HG03095 (cell line): ENCODE data around the gene STEAP1B.
"Not testable (repeated sequence)": the region's sequence is repeated elsewhere in the genome, so short reads cannot be mapped to it uniquely, and the experiment has no call there.

Source experiments
- ATAC-seq: cut with Tn5 transposase; IDR thresholded peaks from one replicate; pipeline ENCODE4 v1.9.1; 2021; ENCODE audit warnings: moderate library complexity; ENCODE audit not compliant: unreplicated experiment

The STEAP1B gene

DNA sequence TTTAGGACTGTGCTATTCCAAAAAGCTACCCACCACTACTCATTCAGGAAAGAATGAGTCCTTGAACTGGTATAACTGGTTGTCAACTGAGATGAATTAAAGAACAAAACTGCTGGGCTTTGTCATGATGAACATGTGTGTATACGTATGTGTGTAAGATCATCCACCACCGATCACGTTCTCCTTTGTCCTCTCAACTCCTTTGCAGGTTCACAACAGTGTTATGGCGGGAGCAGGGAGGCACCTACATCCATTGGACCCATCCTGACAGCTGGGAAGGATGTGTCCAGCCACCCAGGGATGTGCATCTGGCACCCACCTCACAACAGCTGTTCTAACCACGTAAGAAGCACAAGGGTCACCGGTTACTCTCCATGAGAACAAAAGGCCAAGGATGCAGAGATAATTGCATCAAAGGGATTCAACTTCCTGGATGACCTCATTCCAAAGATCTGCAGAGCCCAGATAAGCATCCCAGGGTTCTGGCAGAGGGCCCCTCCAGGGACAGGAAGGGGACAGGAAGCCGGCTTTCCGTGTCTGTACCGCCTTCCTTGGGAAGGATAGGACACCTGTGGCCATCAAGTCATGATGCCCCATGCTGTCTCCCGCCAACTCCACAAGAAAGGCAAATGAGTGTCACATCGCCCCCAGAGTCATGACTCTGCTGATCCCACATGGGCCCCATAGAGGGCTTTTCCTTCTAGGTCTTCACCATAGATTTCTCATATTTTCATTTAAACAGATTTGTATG, 66.1 kb downstream of the STEAP1B start:
- no peak for ATAC-seq

DNA sequence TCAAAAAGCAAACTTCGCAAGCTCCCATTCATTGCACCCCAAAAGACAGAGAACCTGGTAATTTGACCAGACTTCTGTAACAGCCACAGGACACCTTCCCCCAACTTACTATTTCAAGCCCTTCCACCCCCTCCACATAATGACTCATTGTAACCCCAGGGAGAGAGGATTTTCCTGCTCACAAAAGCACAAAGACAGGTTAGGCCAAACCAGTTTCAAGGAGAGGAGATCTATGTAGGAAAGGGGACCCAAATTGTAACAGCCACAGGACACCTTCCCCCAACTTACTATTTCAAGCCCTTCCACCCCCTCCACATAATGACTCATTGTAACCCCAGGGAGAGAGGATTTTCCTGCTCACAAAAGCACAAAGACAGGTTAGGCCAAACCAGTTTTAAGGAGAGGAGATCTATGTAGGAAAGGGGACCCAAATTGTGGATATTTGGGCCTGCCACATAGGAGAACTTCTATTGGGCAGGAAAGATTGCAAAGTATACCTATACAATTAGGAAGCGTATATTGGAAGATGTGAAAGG, 66.8 kb downstream of the STEAP1B start:
- not testable (repeated sequence) for ATAC-seq

DNA sequence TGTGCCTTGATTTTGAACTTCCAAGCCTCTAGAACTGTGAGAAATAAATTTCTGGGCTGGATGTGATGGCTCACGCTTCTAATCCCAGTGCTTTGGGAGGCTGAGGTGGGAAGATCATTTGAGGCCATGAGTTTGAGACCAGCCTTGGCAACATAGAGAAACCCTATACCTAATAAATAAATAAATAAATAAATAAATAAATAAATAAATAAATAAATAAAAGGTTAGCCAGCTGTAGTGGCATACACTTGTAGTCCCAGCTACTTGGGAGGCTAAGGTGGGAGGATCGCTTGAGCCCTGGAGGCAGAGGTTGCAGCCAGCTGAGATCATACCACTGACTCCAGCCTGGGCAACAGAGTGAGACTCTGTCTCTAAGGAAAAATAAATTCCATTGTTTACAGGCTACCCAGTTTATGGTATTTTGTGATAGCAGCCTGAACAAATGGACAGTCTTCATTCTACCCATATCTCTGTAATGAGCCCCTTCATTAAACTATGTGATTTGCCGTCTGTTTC, 67.7 kb downstream of the STEAP1B start:
- no peak for ATAC-seq

DNA sequence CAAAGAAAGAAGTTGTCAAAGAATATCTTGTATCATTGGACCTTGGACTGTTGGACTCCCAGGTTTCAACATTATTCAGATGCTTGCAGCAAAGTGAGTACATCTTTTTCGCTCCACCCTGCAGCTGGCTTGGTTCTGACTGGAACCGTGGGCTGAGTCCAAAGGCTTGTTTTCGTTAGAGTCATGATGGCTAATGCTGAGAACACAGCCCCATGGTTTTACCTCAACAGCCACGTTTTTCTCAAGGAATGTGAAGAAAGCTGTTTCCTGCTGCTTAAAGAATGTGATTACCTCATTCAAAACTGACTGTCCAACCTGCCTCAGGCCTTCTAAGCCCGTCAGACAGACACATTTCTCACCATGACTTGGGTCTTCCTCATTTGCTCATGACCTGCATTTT, 69.5 kb downstream of the STEAP1B start:
- ATAC-seq = no peak

DNA sequence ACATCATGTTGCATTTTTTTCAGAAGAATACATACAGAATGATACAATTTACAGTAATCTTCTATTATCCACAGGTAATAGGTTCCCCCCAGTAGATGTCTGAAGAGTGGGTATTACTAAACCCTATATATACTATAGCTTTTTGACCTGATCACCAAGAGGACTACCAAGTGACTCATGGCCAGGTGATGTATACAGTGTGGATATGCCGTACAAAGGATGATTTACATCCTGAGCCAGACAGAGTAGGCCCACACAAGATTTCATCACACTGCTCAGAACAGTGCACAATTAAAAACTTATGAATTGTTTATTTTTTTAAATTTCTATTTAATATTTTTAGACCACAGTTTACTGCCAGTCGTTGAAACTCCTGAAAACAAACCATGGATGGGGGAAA, 70.6 kb downstream of the STEAP1B start:
- ATAC-seq = no peak

DNA sequence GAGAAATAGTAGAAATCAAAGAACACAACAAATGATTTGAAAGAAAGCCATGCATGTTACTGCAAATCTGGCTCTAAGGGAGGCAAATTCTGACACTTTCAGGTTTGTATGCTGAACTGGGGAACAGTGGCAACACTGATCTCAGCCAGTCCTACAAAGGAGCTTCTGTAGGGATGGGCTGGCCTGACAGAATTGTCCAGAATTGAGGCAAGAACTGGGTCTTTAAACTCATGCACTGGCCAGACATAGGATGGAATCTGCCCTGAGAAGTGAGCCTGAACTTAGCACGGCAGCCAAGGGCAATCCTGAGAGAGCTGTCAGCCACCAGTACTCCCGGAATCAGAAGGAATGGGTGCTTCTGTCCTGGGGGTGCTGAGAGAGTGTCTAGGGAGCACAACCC, 72.1 kb downstream of the STEAP1B start:
- ATAC-seq = no peak

DNA sequence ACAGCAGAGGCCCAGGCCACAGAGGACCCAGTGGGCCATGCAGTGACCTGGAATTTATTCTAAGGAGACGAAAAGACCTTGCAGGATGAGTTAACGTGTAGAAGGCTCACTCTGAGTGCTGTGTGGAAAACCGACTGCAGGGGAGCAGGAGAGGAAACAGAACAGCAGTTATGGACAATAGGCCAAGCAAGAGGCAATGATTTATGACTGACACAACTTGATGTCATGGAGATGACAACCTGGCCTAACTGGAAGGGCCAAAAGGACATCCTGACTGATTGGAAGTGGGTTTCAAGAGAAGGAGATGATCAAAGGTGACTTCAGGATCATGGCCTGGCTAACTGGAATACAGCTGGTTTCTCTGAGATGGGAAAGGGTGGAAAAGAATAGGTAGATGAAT, 72.9 kb downstream of the STEAP1B start:
- no peak for ATAC-seq

DNA sequence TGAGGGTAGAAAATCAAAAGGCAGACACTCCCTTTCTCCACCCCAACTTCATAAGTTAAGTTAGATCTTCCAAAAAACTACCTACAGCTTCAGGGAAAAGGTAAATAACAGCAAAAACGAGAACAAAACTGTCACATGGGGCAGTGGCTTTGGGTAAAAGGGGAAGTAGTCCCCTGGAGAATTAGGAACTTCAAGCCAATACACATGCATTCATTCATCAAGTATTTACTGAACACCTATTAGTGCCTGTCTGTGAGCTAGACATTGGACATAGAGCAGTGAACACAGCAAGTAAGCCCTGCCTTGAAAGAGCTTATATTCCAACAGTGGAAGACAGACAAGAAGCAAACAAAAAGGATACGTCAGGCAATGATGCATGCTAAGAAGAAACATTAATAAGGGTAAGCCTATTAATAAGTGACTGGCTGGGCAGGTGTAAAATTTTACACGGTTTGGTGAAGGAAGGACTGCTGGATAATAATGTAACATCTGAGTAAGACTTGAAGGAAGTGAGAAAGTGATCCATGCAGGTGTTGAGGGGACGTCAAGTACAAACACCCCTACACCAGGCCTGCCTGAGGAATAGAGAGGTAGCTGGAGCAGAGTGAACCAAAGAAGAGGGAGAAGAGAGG, 73.4 kb downstream of the STEAP1B start:
- peak; percentile 73 for ATAC-seq

DNA sequence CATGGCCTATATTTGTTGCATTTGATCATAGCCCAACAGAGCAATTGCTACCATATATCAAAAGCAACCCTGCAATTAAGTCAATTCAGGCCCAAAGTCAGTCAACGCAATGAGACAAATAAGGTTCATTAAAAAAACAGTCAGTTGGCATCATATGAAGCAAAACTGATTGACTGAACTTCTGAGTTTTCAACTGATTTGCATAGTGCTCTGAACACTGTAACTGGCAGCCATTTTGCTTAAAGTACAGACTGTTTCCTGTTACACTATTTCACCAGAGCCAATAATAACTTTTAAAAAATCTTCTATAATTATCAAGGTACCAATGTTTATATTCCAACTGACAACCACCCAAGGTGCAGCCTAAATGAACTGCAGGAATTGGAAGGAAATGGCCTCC, 74.6 kb downstream of the STEAP1B start:
- ATAC-seq = no peak

DNA sequence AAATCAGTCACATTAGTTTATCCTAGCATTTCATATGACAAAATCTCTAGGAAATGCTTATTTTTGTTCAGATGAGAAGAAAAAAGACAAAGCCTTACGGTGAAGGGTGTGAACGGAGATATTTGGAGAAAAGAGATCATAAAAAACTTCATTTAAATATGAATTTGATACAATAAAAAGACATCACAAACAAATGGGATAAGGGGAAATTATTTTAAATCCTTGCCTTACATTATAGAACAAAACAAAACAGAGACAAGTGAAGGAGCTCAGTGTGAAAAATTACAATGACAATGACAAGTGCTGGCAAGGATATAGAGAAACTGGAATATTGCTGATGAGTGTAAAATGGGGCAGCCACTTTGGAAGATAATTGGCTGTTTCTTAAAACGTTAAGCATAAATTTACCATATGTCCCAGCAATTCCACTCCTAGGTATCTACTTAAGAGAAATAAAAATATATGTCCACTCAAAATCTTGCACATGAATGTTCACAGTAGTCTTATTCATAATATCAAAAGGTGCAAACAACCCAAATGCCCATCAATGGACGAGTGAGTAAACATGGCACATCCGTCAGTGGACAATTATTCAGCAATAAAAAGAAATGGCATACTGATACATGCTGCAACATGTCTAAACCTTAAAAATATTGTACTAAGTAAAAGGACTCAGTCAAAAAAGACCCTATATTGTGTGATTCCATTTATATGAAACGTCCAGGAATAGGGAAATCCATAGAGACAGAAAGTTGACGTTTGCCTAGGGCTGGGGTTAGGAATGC, 77.0 kb downstream of the STEAP1B start:
- ATAC-seq = no peak

DNA sequence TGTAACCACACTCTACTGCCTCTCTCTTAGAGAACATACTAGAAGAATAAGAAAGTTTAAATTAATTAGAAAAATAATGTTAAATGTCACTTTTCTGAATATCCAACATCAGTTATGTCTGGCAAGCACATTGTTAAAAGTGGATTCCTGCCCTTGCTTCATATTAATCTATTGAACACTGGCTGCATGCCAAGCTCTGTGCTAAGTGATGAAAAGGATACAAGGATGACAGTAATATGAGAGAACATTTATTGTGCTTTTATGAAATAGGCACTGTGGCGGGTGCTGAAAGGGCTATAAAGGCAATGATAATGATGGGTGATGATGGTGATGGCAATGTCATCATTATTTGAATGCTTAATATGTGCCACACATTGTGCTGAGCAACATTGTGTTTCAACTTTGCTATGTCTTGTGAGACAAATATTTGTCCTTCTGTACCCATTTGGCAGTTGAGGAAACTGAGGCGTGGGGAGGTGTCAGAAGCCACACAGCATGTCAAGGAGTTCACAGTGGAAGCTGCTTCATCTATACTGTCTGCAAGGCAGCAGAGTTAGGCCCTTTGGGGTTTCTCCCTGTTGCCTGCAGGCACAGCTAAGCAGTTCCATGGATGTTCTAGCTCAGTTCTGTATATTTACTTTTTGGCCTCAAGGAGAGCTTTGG, 78.9 kb downstream of the STEAP1B start:
- no peak for ATAC-seq

DNA sequence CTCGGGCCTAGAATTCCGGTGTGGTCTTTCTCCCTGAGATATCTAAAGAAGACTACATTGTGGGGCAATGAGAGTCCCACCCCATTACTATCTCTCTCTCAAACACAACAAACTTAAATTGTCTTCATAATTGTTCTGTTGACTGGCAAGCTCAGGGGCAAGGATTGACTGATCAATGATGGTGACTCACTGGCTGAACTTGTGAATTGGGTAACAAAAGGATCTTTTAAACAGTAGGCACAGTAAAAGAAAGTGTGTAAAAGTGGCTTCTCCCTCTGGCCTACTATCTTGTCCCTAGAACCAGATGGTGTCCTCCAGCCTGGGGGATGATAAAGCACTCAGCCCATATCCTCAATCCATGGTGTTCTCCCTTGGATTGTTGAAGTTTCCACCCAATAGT, 80.0 kb downstream of the STEAP1B start:
- ATAC-seq = no peak

DNA sequence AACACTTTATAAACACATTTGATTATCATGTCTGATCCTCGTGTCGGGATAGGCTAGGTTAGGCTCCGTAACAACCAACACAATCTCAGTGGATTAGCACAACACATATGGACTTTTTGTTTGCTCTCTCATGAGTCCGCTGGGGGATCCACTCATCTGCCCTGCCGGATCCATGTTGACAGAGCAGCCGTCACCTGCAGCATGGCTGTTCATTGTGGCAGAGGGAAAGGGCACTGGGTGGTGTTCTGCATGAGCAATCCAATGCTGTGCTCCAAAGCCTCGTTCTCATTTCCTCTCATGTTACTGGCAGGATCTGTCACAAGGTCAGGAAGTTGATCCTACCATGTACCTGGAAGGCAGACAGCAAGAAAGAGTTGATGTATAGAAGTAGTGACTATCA, 80.5 kb downstream of the STEAP1B start:
- ATAC-seq = no peak

DNA sequence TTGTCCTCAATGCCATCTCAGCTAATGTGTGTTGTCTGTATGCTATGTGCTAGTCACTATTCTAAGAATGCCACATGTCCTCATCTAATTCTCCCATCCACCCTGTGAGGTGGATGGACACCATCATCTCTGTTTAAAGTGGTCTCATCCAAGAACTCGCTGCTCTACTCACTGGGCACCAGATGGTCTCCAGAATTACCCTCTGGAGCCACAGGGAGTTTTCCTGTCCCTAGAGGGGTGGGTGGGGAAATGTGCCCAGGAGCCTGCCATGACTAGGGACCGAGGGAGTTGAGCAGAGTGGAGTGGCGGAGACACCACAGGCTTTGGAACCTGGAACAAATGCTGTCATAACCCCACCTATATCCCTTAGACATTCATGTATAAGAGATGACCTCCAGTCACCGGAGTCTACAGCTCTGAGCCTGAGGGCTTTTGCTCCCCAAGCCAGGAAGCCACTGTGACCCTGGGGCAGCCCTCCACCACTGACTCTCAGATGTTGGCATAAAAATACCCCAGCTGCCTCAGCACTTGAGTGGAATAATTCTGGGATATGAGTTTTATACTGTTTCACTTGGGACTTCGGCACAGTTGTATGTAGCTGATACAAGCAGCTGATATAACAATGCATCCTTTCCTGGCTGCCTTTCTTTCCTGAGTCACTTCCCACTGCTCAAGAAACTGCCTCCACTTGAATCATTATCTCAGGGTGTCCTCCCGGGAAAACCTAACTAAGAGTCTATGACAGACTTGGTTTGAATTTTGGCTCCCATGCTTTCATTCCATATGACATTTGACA, 81.5 kb downstream of the STEAP1B start:
- no peak for ATAC-seq

DNA sequence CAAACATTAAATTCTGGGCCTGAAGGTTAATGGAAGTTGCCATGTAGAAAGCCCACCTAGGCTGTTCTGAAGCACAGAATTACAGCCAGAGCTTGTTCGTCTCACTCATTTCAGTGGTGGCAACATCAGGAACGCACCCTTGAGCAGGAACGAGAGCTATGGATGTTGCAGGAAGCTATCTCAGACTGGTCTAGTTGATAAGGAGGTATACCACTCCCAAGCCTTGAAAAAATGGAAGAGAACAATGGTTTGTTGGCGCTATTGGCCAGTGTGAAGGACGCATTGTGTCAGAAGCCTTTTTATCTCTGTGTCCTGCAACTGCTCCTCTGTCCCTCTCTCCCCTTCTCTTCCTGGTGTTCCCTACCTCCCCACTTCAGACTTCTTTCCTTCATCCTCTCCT, 82.1 kb downstream of the STEAP1B start:
- ATAC-seq = no peak

DNA sequence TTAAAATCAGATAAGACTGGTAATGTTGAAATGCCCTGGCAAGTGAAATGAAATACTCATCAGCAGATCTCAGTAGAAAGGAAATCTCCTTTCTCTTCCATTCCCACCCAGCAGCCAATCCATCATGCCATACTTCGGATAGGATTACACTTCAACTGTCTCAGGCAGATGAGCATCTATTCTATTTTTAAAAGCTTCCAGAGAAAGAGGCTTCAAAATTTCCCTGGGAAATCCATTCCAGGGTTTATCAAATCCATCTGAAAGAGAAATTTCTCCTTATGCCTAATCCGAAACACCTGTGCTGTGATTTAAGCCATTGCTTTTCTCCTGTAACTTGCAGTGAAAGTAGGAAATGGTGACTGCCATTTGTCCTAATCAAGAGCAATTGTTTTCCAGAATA, 82.6 kb downstream of the STEAP1B start:
- ATAC-seq = no peak

DNA sequence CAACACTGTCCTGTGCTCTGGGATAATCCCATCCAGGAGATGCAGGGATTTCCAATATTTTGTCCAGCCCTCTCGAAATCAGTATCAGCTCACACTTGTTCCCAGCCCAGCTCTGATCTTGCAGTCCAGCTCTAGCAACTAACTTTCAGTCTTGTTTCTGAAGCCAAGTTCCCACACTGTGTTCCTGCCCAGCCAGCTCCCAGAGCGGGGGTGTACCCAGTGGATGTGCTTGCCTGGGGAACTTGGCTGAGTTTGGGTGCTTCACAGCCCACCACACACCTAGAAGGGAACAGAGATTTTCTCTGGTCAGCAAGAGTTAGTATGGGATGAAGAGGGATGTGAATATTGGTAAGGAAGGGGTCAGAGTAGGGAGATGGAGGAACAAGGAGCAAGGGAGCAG, 85.6 kb downstream of the STEAP1B start:
- ATAC-seq = no peak

DNA sequence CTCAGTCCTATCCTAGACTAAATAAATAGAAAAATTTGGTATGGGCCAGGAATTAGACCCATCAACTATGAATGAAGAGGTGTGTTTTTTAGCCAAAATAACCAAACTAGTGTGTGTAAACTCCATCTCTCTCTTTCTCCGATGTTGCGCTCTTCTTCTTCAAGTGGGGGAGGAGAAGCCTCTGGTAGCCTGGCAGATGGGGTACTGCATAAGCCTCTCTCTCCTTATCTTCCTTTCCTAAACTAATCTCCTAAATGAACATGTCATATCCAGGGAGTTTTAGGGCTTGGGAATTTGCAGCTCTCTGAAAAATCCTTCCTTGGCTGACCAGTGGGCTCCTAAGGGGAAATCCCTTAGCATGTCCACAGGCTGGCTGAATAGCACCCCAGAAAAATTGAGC, 86.8 kb downstream of the STEAP1B start:
- ATAC-seq = no peak

DNA sequence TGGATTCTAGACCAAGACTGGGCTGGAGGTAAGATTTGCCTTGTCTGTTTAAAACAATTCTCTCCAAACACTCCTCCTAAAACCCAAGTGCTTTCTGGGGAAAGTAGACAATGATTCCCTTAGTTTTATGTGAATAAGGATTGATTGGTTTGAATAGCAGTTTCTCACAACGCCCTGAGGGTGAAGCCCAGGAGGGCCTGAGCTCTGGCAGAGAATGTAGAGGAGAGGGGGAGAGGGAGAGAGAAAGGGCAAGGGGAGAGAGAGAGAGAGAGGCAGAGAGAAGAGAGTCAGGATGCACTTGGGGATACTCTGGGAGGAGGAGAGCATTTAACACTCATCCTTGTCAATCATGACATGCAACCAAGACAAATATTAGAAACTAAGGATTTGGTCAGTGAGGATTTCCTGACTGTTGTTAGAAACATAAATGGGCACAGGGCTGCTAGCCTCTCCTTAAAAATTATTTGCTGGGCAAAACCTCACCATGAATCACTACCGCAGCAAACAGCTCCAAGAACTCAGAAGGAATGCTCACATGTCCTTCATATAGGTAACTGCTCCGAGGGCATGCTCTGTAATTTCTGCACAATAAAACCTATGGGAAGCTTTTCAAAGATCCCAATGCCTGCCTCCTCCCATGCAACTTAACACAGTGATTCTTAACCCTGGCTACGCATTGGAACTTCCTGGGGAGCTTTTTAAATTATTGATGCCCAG, 87.9 kb downstream of the STEAP1B start:
- no peak for ATAC-seq

DNA sequence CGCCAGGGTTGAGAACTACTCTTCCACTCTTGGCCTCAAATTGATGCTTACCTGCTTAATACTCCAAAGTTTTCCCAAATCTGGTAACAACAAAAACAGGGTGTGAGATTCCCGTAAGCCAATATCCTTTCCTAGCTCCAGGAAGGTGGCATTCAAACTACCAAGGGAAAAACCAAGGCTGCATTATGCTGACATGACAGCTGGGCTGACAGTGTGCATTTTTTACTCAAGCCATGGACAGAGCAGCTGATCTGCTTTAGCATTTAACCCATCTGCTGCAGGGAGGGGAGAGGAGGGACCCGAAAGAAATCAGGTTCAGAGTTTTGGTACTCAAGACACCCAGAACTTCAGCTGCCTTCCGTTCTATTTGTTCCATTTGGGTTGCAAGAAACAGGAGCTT, 93.3 kb downstream of the STEAP1B start:
- ATAC-seq = no peak
